Neural progenitor cell (in vitro differentiated cells): Measurements from ENCODE around the gene CYFIP2. TPM values are rescaled to one million over a fixed set of nuclear protein-coding genes. Genes with fewer than 3 reads are reported as not detected.
"Not testable (repeated sequence)": the region's sequence is repeated elsewhere in the genome, so short reads cannot be mapped to it uniquely, and the experiment has no call there.

Source experiments
- DNase-seq: peaks from one replicate; pipeline ENCODE4 v3.0.0-alpha.2; 2016; ENCODE audit warnings: low spot score
- H2AFZ ChIP-seq: fragments of 200-600 bp; sonication (generic); replicated peaks from 2 replicates; pipeline ENCODE4 v1.6.1; 2016; ENCODE audit warnings: antibody characterized with exemption
- H3F3A ChIP-seq: fragments of 200-600 bp; sonication (generic); 2 replicates; pipeline ENCODE4 v1.6.1; 2016; ENCODE audit warnings: antibody characterized with exemption, low read depth
- H3K27ac ChIP-seq: fragments of 200-600 bp; sonication (generic); 2 replicates; pipeline ENCODE4 v1.5.1; 2016; ENCODE audit warnings: mild to moderate bottlenecking
- H3K27me3 ChIP-seq: fragments of 200-600 bp; sonication (generic); 2 replicates; pipeline ENCODE4 v1.6.1; 2016; ENCODE audit warnings: mild to moderate bottlenecking, moderate library complexity
- H3K36me3 ChIP-seq: fragments of 200-600 bp; sonication (generic); 2 replicates; pipeline ENCODE4 v1.5.1; 2016
- H3K4me1 ChIP-seq: fragments of 200-600 bp; sonication (generic); 2 replicates; pipeline ENCODE4 v1.6.1; 2016; ENCODE audit warnings: mixed run types
- H3K4me2 ChIP-seq: fragments of 200-600 bp; sonication (generic); 2 replicates; pipeline ENCODE4 v1.6.1; 2016
- H3K4me3 ChIP-seq: fragments of 200-600 bp; sonication (generic); 2 replicates; pipeline ENCODE4 v1.5.1; 2016
- H3K79me2 ChIP-seq: fragments of 200-600 bp; sonication (generic); 2 replicates; pipeline ENCODE4 v1.6.1; 2016; ENCODE audit warnings: low read depth
- H3K9ac ChIP-seq: fragments of 200-600 bp; sonication (generic); 2 replicates; pipeline ENCODE4 v1.6.1; 2016
- H3K9me3 ChIP-seq: fragments of 200-600 bp; sonication (generic); 2 replicates; pipeline ENCODE4 v1.5.1; 2016; ENCODE audit warnings: low read depth
- H4K20me1 ChIP-seq: fragments of 200-600 bp; sonication (generic); 2 replicates; pipeline ENCODE4 v1.6.1; 2016; ENCODE audit warnings: low read depth
- H3K27ac Mint-ChIP-seq: 3 replicates; pipeline ENCODE4 v1.8.0; 2021; ENCODE audit warnings: mixed read lengths
- H3K27me3 Mint-ChIP-seq: 2 replicates; pipeline ENCODE4 v1.8.0; 2022; ENCODE audit warnings: low read depth, mild to moderate bottlenecking, inconsistent platforms, moderate library complexity, mixed read lengths; ENCODE audit not compliant: insufficient read depth
- H3K36me3 Mint-ChIP-seq: 3 replicates; pipeline ENCODE4 v1.8.0; 2021; ENCODE audit warnings: mixed read lengths
- H3K4me1 Mint-ChIP-seq: 3 replicates; pipeline ENCODE4 v1.8.0; 2021; ENCODE audit warnings: mixed read lengths
- H3K4me3 Mint-ChIP-seq: 3 replicates; pipeline ENCODE4 v1.8.0; 2021; ENCODE audit warnings: mild to moderate bottlenecking, moderate library complexity, mixed read lengths
- H3K9me3 Mint-ChIP-seq: 3 replicates; pipeline ENCODE4 v1.8.0; 2020; ENCODE audit warnings: mixed read lengths
- CTCF ChIP-seq: fragments of 200-600 bp; sonication (generic); IDR thresholded peaks from 2 replicates; pipeline ENCODE4 v1.5.1; 2017; ENCODE audit warnings: antibody characterized with exemption, mild to moderate bottlenecking
- EZH2 ChIP-seq: fragments of 200-600 bp; sonication (generic); IDR thresholded peaks from 2 replicates; pipeline ENCODE4 v1.6.1; 2017; ENCODE audit warnings: antibody characterized with exemption, mild to moderate bottlenecking, moderate library complexity
- EZH2phosphoT487 ChIP-seq: fragments of 200-600 bp; sonication (generic); IDR thresholded peaks from 2 replicates; pipeline ENCODE4 v1.6.1; 2017; ENCODE audit warnings: antibody characterized with exemption
- total RNA-seq: library from RNA; depleted of rRNA; stranded (reverse); fragments of >200 nt; gene quantifications from 2 replicates; pipeline ENCODE4 v1.2.3, GENCODE V29; 2015; ENCODE audit warnings: low replicate concordance

Gene CYFIP2
- total RNA-seq, 1 donor from 2014 or later: 70.2 TPM

GRCh38 chr5:157415838-157416237 lies 149.9 kb downstream of the CYFIP2 start:
- Mint-ChIP-seq H3K4me3 (no peak overlapping the region), H3K9me3 (peaks cover 28% of the 10 kb centered on the region), H3K4me1 (no peaks in the 10 kb centered on the region), H3K27me3 (no peaks in the 10 kb centered on the region), H3K27ac (no peak overlapping the region), H3K36me3 (peaks cover 4% of the 10 kb centered on the region)
- no peaks in the 10 kb centered on the region for H3K27me3 ChIP-seq
- no peaks in the 10 kb centered on the region for H3K36me3 ChIP-seq
- no peak overlapping the region for H3K27ac ChIP-seq
- H3K9me3 ChIP-seq: no peaks in the 10 kb centered on the region
- H3K9ac ChIP-seq: no peak overlapping the region
- H4K20me1 ChIP-seq: no peaks in the 10 kb centered on the region
- no peaks in the 10 kb centered on the region for H3F3A ChIP-seq
- no peak for TF ChIP-seq EZH2
- no peak for TF ChIP-seq EZH2phosphoT487
- TF ChIP-seq CTCF: no peak
- H3K4me2 ChIP-seq: no peak overlapping the region
- no peaks in the 10 kb centered on the region for H3K79me2 ChIP-seq
- no peak for DNase-seq
- H3K4me1 ChIP-seq: no peaks in the 10 kb centered on the region
- no peak overlapping the region for H2AFZ ChIP-seq
- no peak overlapping the region for H3K4me3 ChIP-seq

- not testable (repeated sequence) for H3K27ac Mint-ChIP-seq, H3K4me3 ChIP-seq, H3K4me3 Mint-ChIP-seq, H3K4me1 ChIP-seq, H3K27me3 Mint-ChIP-seq, H3K27me3 ChIP-seq, DNase-seq, H3K9ac ChIP-seq, H4K20me1 ChIP-seq, H3F3A ChIP-seq, H3K4me2 ChIP-seq, H2AFZ ChIP-seq, H3K9me3 ChIP-seq, H3K4me1 Mint-ChIP-seq, H3K36me3 Mint-ChIP-seq, H3K79me2 ChIP-seq, H3K36me3 ChIP-seq, H3K27ac ChIP-seq
- peaks cover 28% of the 10 kb centered on the region for H3K9me3 Mint-ChIP-seq
Measured at GRCh38 chr5:157419521-157419920, 153.6 kb downstream of the CYFIP2 start.

- H3K27ac Mint-ChIP-seq, H3K36me3 ChIP-seq, H3K9ac ChIP-seq, H3K27ac ChIP-seq, H3K9me3 ChIP-seq, H3K27me3 Mint-ChIP-seq, H3K79me2 ChIP-seq, H3K4me2 ChIP-seq, H3K27me3 ChIP-seq, DNase-seq, H3K4me3 ChIP-seq, H4K20me1 ChIP-seq, H3K4me1 ChIP-seq, H3F3A ChIP-seq, H3K4me3 Mint-ChIP-seq, H3K4me1 Mint-ChIP-seq, H2AFZ ChIP-seq, H3K36me3 Mint-ChIP-seq: not testable (repeated sequence)
- peaks cover 12% of the 10 kb centered on the region for H3K9me3 Mint-ChIP-seq
Measured at GRCh38 chr5:157429920-157430319, 164.0 kb downstream of the CYFIP2 start.

- peaks cover 12% of the 10 kb centered on the region for H3K9me3 Mint-ChIP-seq
- H3K4me1 Mint-ChIP-seq: no peaks in the 10 kb centered on the region
- Histone ChIP-seq H3K27me3 (no peaks in the 10 kb centered on the region), H3F3A (no peaks in the 10 kb centered on the region), H3K79me2 (no peaks in the 10 kb centered on the region), H3K27ac (no peak overlapping the region), H3K9ac (no peak overlapping the region), H3K9me3 (no peaks in the 10 kb centered on the region), H3K4me3 (no peak overlapping the region), H3K36me3 (no peaks in the 10 kb centered on the region), H3K4me1 (no peaks in the 10 kb centered on the region), H3K4me2 (no peak overlapping the region), H2AFZ (no peak overlapping the region), H4K20me1 (no peaks in the 10 kb centered on the region)
- TF ChIP-seq EZH2: no peak
- no peak for TF ChIP-seq EZH2phosphoT487
- peak; percentile 60 for TF ChIP-seq CTCF
- H3K4me3 Mint-ChIP-seq: no peak overlapping the region
- H3K27me3 Mint-ChIP-seq: peaks cover 5% of the 10 kb centered on the region
- peak; percentile 50 for DNase-seq
- no peaks in the 10 kb centered on the region for H3K36me3 Mint-ChIP-seq
- no peak overlapping the region for H3K27ac Mint-ChIP-seq
Measured at GRCh38 chr5:157431544-157432200, 165.7 kb downstream of the CYFIP2 start.
